SKM-1 (cell line): Measurements from ENCODE around the gene CDK5RAP3.
"Not testable (repeated sequence)": the region's sequence is repeated elsewhere in the genome, so short reads cannot be mapped to it uniquely, and the experiment has no call there.

Experiments used
- DNase-seq: peaks from one replicate; lab custom pipeline; 2025; ENCODE audit not compliant: unreplicated experiment; lab: John Stamatoyannopoulos, UW

The CDK5RAP3 gene, protein sequence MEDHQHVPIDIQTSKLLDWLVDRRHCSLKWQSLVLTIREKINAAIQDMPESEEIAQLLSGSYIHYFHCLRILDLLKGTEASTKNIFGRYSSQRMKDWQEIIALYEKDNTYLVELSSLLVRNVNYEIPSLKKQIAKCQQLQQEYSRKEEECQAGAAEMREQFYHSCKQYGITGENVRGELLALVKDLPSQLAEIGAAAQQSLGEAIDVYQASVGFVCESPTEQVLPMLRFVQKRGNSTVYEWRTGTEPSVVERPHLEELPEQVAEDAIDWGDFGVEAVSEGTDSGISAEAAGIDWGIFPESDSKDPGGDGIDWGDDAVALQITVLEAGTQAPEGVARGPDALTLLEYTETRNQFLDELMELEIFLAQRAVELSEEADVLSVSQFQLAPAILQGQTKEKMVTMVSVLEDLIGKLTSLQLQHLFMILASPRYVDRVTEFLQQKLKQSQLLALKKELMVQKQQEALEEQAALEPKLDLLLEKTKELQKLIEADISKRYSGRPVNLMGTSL

DNA sequence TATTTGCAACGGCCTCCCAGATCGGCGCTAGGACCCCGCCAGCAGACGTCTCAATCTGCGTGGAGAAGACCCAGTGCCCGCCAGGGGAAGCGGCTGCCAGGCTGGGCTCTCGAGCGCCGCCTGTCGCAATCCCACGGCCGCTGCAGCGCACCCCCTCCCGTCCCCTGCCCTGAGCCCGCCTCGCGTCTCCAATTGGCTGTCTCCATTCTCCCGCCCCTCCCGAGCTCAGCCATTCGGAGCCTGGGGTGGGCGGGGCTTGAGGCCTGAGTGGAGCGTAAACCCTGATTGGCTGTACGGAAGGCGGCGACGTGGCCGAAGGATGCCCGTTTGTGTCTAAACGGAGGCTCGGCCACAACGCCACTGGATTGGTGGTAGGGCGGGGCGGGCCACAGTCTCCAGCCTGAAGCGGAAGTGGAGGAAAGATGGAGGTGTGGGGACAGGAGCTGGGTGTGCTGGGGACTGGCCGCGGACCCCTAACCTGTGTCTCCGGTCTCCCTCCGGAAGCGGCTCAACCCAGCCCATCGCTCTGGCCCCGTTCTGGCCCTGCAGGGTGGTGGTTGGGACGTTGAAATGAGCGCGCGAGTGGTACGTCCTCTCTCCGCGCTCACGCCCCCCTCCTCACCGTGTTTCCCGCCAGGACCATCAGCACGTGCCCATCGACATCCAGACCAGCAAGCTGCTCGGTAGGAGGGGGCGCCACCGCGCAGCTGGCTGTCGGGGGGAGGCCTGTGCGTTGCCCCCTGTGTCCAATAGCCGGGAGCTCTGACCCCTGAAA is at the start of gene CDK5RAP3:
TSS of gene CDK5RAP3 (plus strand) at position 389 of the 775 bp plus-strand sequence. CDS start at position 423, 34 bp downstream.
- peak; percentile 99 for DNase-seq

DNA sequence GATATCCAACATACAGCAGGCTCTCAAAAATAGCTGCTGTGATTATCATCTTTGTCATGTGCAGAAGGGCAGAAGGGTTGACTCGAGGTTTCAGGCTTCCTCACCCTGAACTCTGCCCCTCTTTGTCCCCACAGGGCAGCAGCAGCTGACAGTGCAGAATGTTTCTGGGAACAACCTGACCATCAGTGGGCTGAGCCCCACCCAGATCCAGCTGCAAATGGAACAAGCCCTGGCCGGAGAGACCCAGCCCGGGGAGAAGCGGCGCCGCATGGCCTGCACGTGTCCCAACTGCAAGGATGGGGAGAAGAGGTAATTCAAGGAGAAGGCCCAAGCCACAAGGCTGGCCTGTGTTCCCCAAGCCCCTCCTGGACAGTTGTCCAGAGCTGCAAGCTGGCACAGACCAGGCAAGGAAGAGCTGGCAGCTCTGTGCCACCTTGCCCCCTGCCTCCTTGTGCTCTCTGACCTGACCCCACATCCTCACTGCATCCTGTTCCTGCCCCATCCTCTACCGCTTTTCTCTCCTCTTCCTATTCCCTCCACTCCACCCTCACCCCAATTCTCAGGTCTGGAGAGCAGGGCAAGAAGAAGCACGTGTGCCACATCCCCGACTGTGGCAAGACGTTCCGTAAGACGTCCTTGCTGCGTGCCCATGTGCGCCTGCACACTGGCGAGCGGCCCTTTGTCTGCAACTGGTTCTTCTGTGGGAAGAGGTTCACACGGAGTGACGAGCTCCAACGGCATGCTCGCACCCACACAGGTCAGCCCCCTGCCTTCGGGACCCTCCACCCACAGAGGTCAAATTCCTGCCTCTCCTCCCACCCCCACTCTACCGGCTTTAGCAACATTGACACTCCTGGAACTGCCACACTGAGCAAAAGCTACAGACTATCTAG is 45.9 kb upstream of the CDK5RAP3 start:
- DNase-seq = no peak

DNA sequence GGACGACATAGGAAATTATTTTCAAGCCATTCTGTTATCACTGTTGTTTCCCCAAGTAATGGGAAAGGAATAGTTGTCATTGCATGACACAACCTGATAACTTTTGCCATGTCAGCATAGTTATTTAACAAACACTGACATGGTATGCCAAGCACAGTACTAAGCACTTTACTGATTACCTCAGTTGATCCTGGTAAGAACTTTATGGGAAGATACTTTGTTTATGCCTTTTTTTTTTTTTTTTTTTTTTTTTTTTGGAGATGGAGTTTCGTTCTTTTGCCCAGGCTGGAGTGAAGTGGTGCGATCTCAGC is 45.3 kb upstream of the CDK5RAP3 start:
- DNase-seq = no peak

GRCh38 chr17:47927821-47928400 is 43.0 kb upstream of the CDK5RAP3 start:
- no peak for DNase-seq

DNA sequence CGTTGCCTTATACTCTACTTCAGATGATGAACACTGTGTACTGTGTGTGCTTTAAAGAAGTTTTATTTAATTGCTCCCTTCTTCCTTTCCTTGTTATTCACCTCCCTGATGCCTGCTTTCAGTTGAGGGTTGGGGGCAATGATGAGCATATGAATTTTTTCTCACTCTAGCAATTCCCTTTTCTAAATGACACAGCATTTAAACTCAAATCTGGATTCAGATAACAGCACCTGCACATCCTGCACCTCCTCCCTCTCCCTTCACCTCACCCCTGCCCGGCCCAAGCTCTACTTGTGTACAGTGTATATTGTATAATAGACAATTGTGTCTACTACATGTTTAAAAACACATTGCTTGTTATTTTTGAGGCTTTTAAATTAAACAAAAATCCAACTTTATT is 42.5 kb upstream of the CDK5RAP3 start:
- no peak for DNase-seq

GRCh38 chr17:47929218-47930000 is 41.5 kb upstream of the CDK5RAP3 start:
- no peak for DNase-seq

GRCh38 chr17:47931848-47932247 is 39.1 kb upstream of the CDK5RAP3 start:
- no peak for DNase-seq

GRCh38 chr17:47934856-47935255 is 36.1 kb upstream of the CDK5RAP3 start:
- no peak for DNase-seq

- not testable (repeated sequence) for DNase-seq
These were observed 35.4 kb upstream of the CDK5RAP3 start for GRCh38 chr17:47935468-47935867.

- no peak for DNase-seq
These were observed 35.0 kb upstream of the CDK5RAP3 start for GRCh38 chr17:47935961-47936360.

GRCh38 chr17:47937941-47938340 is 33.0 kb upstream of the CDK5RAP3 start:
- DNase-seq = no peak

DNA sequence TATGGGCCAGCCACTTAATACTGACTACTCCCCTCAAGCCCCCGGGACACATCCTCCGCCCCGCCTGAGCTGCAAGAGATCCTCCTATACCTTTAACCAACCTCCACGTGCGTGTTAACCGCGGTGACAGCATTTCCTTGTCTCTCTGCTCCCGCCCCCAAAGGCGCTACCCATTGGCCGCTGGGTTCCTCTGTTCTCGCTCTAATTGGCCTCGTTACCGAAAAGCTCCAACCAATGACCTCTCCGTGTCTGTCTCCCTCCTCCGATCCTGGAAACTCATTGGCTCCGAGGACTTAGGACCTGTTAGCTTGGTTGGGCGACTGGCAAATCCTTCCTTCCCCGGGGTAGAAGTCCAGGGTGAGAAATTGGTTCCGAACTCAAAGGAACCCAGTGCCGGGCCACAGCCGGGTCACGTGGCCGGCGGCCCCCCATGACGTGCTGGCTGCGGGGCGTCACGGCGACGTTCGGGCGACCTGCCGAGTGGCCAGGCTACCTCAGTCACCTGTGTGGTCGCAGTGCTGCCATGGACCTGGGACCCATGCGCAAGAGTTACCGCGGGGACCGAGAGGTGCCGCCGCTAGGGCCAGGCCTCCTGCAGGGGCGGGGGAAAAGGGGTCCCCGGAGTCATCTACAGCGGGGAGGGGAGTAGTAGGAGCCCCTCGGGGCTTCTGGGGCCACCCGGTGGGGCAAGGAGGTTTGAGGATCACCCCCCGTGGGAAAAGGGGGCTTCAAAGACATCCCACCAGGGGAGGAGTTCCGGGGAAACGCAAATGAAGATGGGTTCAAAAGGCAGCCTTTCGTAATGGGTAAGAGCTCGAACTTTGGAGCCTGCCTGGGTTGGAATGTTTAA is 29.4 kb upstream of the CDK5RAP3 start, which contains the start of gene PNPO:
TSS of gene PNPO (plus strand) at position 326 of the 850 bp plus-strand sequence. CDS start at position 431, 105 bp downstream.
- peak; percentile 99 for DNase-seq

DNA sequence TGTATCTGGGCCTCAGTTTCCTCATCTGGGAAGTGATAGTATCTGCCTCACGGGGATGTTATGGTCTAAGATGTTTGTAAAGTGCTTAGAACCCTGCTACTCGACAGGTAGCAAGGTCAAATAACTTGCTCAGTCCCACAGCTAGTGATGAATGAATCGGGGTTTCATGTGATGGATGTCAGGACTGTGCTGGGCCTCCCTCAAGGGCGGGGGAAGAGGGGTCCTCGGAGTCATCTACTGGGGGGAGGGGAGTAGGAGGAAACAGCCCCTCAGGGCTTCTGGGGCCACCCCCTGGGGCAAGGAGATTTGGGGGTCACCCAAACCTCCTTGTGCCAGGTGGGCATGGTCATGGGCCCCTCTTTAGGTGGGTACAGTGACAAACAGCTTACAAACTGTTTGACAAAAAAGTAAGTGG is 28.8 kb upstream of the CDK5RAP3 start:
- no peak for DNase-seq

- no peak for DNase-seq
These were observed 28.3 kb upstream of the CDK5RAP3 start for GRCh38 chr17:47942568-47942967.

GRCh38 chr17:47945080-47945479 is 25.8 kb upstream of the CDK5RAP3 start:
- no peak for DNase-seq

GRCh38 chr17:47945529-47946508 is 25.1 kb upstream of the CDK5RAP3 start:
- no peak for DNase-seq

DNA sequence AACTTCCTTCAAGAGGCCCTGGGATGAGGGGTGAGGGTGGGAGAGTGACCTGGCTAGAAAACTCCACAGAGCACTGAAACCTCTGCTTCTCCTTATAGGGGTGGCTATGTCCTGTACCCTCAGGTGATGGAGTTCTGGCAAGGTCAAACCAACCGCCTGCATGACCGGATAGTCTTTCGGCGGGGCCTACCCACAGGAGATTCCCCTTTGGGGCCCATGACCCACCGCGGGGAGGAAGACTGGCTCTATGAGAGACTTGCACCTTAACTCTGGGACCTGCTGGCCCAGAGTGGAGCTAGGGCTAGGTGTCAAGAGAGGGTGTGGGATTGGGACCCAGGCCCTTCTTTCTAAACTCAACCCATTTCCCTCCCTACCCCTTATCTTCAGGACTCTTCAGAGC is 24.4 kb upstream of the CDK5RAP3 start:
- no peak for DNase-seq

DNA sequence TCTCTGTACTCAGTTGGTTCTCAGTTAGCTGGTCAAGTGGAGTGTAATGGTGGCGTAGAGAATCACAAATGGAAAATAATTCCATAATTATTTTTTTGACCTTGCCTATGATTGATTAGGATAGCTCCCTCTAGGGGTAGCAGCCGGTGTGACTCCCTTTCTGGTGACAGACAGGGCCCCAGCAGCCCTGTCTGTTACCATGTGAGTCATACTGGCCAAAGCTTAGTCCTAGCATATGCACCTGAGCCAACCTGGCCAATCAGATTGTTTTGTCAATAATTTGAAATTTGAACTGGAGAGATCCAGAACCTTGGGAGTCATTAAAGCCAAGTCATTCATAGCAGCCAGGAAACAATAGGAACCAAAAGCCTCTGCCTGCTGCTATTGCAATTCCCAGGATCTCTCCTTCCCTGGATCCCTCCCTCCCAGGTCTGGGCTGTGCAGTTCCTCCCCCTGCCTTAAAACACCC is 23.9 kb upstream of the CDK5RAP3 start:
- peak; percentile 37 for DNase-seq
